HCEC 1CT (cell line): ENCODE results near the gene SDHAF4.
"Not testable (repeated sequence)": the region's sequence is repeated elsewhere in the genome, so short reads cannot be mapped to it uniquely, and the experiment has no call there.

Experiments used
- DNase-seq: peaks from one replicate; pipeline ENCODE4 v3.0.0-alpha.2; 2017

SDHAF4 gene

DNA sequence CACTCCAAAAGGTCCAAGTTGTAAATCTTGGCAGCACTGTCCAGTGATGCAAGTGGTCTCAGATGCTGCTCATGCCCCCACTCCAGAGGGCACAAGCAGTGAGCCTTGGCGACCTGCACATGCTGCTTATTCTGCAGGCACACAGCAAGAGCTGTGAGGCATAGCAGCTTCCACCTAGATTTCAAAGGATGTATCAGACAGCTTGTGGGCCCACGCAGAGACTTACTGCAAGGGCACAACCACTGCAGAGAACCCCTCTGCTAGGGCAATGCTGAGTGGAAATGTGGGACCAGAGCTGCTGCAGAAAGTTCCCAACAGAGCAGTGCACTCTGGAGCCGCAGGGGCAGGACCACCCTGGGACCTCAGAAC, 26.4 kb downstream of the SDHAF4 start:
- no peak for DNase-seq

DNA sequence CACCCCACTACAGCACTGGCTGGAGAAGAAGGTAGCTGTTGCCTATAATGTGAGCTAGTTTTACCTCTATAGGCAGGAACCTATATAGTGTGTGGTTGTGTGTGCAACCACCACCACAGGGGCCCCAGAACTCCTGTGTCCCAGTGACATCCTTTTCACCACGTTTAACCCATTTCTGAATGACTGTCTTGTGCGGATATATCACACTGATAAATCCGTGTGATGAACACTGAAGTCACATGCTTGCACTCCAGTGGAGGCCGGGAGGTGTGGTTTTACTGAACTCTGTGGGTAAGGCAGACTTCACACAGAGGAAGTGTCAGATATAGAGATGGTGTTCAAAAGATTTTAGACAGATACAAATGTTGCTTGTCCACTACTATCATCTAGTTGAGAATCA, 32.5 kb downstream of the SDHAF4 start:
- DNase-seq: no peak

DNA sequence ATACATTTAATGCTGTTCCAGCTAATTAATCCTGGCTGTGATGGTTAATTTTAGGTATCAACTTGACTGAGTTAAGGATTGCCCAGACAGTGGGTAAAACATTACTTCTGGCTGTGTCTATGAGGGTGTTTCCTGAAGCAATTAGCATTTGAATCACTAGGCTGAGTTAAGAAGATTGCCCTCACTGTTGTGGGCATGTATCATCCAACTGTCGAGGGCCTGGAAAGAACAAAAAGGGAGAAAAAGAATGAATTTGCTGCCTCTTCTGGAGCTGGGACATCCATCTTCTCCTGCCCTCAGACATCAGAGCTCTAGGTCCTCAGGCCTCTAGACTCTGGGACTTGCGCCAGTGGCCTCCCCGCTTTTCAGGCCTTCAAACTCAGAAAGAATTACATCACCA, 34.3 kb downstream of the SDHAF4 start:
- DNase-seq: no peak

DNA sequence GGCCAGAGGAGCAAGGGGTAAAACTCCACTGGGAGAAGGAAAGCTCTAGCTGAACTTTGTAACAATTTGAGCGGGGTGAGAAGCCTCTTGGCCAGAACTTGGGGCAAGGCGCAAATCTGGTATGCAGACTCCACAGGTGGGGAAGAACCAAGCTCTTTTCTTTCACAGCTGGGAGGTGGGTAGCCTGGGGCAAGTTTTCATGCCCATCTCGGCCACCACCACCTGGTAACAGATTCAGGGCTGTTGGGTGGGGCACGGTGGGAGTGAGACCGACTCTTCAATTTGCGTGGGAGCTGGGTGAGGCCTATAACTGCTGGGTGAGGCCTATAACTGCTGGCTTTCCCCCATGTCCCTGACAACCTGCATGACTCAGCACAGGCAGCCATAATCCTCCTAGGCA, 37.5 kb downstream of the SDHAF4 start:
- no peak for DNase-seq

DNA sequence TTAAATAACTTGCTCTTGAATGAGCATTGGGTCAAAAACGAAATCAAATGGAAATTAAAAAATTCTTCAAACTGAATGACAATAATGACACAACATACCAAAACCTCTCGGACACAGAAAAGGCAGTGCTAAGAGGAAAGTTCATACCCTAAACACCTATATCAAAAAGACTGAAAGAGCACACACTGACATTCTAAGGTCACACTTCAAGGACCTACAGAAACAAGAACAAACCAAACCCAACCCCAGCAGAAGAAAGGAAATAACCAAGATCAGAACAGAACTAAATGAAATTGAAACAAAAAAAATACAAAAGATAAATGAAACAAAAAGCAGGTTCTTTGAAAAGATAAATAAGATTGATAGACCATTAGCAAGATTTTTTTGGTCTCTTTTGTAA, 40.6 kb downstream of the SDHAF4 start:
- DNase-seq: not testable (repeated sequence)

DNA sequence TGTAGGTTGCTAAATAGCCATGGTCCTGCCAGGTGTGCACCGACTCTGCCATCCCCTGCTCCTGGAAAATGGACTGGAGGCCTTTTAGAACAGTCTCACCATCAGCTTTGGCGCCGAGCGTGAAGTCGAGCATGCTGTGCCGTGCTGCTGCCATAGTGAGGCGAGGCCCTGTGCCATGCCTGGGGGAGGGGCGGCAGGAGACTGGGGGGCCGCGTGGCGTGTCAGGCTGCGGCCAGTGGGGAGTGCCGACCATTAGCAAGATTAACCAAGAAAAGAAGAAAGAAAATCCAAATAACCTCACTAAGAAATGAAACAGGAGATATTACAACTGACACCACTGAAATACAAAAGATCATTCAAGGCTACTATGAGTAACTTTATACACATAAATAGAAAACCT, 42.5 kb downstream of the SDHAF4 start:
- DNase-seq: not testable (repeated sequence)

DNA sequence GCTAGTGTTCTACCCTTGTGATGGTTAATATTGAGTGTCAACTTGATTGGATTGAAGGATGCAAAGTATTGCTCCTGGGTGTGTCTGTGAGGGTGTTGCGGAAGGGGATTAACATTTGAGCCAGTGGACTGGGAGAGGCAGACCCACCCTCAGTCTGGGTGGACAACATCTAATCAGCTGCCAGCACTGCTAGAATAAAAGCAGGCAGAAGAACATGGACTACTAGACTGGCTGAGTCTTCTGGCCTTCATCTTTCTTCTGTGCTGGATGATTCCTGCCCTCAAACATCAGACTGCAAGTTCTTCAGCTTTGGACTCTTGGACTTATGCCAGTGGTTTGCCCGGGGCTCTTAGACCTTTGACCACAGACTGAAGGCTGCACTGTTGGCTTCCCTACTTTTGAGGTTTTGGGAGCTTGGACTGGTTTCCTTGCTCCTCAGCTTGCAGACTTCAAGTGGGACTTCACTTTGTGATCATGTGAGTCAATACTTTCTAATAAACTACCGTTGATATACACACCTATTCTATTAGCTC, 50.1 kb downstream of the SDHAF4 start:
- no peak for DNase-seq

DNA sequence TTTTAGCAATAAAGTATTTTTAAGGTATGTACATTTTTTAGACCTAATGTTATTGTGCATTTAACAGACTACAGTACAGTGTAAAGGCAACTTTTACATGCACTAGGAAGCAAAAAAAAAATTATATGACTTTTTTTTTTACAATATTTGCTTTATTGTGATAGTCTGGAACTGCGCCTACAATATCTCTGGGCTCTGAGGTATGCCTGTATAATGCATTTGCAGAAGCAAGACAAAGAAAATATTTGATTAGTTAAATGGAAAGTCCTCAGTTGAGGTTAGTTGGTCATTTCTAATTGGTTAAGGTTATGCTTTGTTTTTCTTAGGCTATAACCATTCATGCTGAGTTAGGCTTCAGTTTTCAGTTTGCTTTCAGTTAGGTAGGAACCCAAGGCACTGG, 54.0 kb downstream of the SDHAF4 start:
- no peak for DNase-seq

DNA sequence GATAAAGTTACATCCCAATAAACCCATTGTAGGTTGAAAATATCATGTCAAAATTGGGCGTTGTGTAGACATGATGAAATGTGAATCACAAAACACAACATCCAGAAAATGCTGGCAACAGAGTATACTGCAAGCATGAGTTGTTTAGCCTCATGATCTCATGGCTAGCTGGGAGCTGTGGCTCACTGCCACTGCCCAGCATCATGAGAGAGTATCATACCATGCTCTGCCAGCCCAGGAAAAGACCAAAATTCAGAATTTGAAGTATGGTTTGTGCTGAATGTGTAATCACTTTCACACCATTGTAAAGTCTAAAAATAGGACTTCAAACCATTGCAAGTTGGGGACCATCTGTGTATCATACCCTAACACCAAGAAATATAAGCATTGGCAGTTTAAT, 55.7 kb downstream of the SDHAF4 start:
- DNase-seq: no peak

DNA sequence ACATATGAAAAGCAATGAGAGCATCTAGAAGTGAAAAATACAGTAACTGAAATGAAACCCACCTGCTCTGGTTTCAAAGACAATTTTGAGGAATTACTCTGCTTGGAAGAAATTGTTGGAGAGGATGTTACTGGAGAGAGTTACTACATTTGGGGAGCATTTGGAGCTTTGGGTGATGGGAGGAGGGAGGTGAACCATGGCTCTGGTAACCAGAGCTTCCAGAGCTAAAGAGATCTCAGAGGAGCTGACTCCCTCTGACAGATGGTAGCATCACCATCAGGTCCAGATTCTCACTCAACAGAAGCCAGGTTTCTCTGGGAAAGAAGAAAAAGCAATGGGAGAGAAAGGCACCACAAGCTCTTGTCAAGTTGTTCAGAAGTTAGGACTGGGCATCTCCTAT, 58.7 kb downstream of the SDHAF4 start:
- DNase-seq: no peak

DNA sequence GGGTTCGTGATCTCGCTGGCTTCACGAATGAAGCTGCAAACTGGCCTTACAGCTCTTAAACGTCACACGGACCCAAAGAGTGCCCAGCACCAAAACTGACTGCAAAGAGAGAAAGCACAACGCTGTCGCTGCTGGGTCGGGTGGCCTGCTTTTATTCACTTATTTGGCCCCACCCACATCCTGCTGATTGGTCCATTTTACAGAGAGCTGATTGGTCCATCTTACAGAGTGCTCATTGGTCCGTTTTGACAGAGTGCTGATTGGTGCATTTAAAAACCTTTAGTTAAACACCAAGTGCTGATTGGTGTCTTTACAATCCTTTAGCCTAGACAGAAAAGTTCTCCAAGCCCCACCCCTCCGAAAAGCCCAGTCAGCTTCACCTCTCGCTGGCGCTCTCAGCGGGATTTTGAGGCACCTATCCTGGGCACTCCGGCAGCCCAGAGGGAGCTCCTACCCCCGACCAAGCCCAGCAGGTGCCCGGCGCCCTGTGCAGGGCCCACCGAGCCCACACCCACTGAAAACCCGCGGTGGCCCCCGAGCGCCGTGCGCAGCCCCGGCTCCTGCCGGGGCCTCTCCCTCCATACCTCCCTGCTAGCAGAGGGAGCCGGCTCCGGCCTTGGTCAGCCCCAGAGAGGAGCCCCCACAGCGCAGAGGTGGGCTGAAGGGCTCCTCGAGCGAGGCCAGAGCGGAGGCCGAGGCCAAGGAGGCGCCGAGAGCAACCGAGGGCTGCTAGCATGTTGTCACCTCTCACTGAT, 60.9 kb downstream of the SDHAF4 start:
- no peak for DNase-seq

DNA sequence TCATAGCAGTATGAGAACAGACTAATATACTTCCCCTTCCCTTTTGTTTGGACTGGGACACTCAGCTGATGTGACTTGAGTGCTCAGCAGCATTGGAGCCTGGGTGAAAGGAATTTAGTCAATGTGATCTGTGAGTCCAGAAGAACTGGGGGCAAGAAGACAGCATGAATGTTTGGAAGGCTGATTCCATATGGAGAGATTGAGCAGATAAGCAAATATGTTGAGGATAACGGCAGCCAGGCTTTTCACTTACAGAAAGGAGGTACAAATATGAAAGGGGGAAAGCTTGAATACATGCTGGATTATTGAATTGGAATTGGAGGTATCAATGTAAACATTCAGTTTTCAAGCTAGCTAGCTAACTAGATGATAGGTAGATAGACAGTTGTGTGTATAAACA, 63.2 kb downstream of the SDHAF4 start:
- DNase-seq: no peak

DNA sequence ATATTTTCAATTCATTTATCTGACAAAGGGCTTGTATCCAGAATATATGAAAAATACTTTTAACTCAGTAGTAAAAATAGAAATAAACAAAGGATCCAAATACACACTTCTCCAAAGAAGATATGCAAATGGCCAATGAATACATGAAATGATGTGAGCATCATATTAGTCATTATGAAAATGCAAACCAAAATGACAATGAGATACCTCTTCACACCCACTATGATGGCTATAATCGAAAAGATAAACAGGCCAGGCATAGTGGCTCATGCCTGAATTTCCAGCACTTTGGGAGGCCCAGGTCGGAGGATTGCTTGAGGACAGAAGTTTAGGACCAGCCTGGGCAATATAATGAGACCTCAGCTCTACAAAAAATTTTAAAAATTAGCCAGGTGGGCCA, 67.1 kb downstream of the SDHAF4 start:
- DNase-seq: no peak

DNA sequence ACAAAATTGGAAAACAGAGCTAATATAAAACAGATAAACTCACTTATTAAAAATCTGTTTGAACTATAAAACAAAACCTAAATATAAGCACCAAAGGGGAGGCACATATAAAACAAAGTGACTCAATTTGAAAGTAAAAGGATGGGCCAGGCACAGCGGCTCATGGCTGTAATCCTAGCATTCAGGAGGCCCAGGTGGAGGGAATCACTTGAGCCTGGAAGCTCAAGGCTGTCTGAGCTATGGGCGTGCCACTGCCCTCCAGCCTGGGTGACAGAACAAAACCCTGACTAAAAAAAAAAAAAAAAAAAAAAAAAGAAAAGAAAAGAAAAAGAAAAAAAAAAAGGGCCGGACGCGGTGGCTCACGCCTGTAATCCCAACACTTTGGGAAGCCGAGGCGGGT, 69.9 kb downstream of the SDHAF4 start:
- DNase-seq: no peak

DNA sequence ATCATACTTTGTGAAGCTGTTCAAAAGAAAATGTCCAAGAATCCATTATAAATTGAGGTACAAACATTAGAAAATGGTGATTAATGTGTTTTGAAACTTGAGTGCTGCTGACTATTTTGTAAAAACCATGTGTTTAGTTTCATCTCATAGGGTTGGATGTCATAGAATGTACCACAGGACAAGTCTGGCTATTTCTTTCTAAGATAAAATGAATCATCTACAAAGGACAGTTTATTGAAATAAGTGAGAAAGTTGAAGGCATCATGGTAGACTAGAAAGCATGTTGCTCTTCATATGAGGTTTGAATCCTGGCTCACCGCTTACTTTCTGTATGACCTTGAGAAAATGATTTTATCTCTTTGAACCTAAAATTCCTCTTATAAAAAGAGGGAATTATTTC, 71.7 kb downstream of the SDHAF4 start:
- DNase-seq: no peak
